H1 (cell line): ENCODE data around the gene TMEM39B. TPM values are rescaled to one million over a fixed set of nuclear protein-coding genes. Genes with fewer than 3 reads are reported as not detected.
"Not testable (repeated sequence)": the region's sequence is repeated elsewhere in the genome, so short reads cannot be mapped to it uniquely, and the experiment has no call there.

Experiments used
- CTCF ChIA-PET: fragments of 300-600 bp; sonication (Branson Sonifier 250); formaldehyde crosslinking; loops from one replicate; lab custom pipeline; 2021; ENCODE audit not compliant: partially characterized antibody; lab: Charles Lee
- POLR2A ChIA-PET: fragments of 300-600 bp; sonication (Branson Sonifier 250); formaldehyde crosslinking; loops from one replicate; lab custom pipeline; 2021; ENCODE audit warnings: inconsistent platforms; ENCODE audit not compliant: partially characterized antibody; lab: Charles Lee
- DNase-seq, 2 experiments: peaks; one replicate each; pipeline versions ENCODE4 v3.0.0 to v3.0.0-alpha.2; 2010 to 2022; ENCODE audit warnings: low spot score in 2 of 2, low read depth in 1 of 2, mixed read lengths in 1 of 2
- FAIRE-seq: peaks from 2 replicates; lab custom pipeline; 2011; peaks lifted over from hg19 to GRCh38; lab: Jason Lieb, UNC
- H2AFZ ChIP-seq: 2 replicates; pipeline ENCODE4 v1.8.1; 2012; ENCODE audit warnings: low read length, inconsistent platforms
- H2AK5ac ChIP-seq: 2 replicates; pipeline ENCODE4 v1.6.1; 2013; ENCODE audit warnings: low read depth, low read length
- H2BK120ac ChIP-seq: replicated peaks from 2 replicates; pipeline ENCODE3; 2013; ENCODE audit warnings: low read depth, low read length, inconsistent platforms
- H2BK12ac ChIP-seq: 2 replicates; pipeline ENCODE4 v1.6.1; 2013; ENCODE audit warnings: low read depth, low read length
- H2BK15ac ChIP-seq: 2 replicates; pipeline ENCODE4 v1.6.1; 2013; ENCODE audit warnings: low read length
- H2BK20ac ChIP-seq: 2 replicates; pipeline ENCODE4 v1.6.1; 2013; ENCODE audit warnings: low read length
- H2BK5ac ChIP-seq: 2 replicates; pipeline ENCODE4 v1.6.1; 2013; ENCODE audit warnings: low read depth, low read length
- H3K14ac ChIP-seq: 2 replicates; pipeline ENCODE4 v1.6.1; 2013; ENCODE audit warnings: inconsistent platforms; ENCODE audit not compliant: insufficient read length
- H3K18ac ChIP-seq: 2 replicates; pipeline ENCODE4 v1.6.1; 2013; ENCODE audit warnings: low read length; ENCODE audit errors: extremely low read depth
- H3K23ac ChIP-seq: 2 replicates; pipeline ENCODE4 v1.6.1; 2013; ENCODE audit warnings: inconsistent platforms; ENCODE audit not compliant: insufficient read length
- H3K23me2 ChIP-seq: 2 replicates; pipeline ENCODE4 v1.6.1; 2013; ENCODE audit warnings: low read depth, low read length
- H3K27ac ChIP-seq: 2 replicates; pipeline ENCODE4 v1.6.1; 2011; ENCODE audit warnings: low read depth, low read length, inconsistent platforms
- H3K27me3 ChIP-seq, 4 experiments: replicated peaks in 1 of 4; 1 replicate in 1 of 4; 2 replicates in 3 of 4; pipeline versions ENCODE4 v1.6.1 to v1.8.1; 2011 to 2013; ENCODE audit warnings: low read length in 3 of 4, mild to moderate bottlenecking in 3 of 4, inconsistent platforms in 2 of 4, mixed read lengths in 2 of 4, moderate library complexity in 1 of 4; ENCODE audit not compliant: control insufficient read depth in 3 of 4, insufficient read depth in 3 of 4; ENCODE audit errors: extremely low read depth in 1 of 4
- H3K36me3 ChIP-seq, 4 experiments: 2 replicates each; pipeline versions ENCODE4 v1.6.1 to v1.8.1; 2011 to 2013; ENCODE audit warnings: mild to moderate bottlenecking in 4 of 4, low read length in 3 of 4, moderate library complexity in 2 of 4, control low read depth in 1 of 4, inconsistent platforms in 1 of 4; ENCODE audit not compliant: insufficient read depth in 4 of 4, control insufficient read depth in 2 of 4
- H3K4ac ChIP-seq: replicated peaks from 2 replicates; pipeline ENCODE3; 2013; ENCODE audit warnings: low read length, low read depth, mixed read lengths, inconsistent platforms; ENCODE audit not compliant: insufficient read length
- H3K4me1 ChIP-seq, 4 experiments: replicated peaks in 1 of 4; 1 replicate in 1 of 4; 2 replicates in 3 of 4; pipeline versions ENCODE4 v1.6.1 to v1.8.1; 2011 to 2013; ENCODE audit warnings: low read length in 3 of 4, inconsistent platforms in 2 of 4, mixed read lengths in 1 of 4; ENCODE audit not compliant: insufficient read depth in 4 of 4, control insufficient read depth in 3 of 4
- H3K4me2 ChIP-seq, 2 experiments: 2 replicates each; pipeline versions ENCODE4 v1.6.1 to v1.8.1; 2011 to 2013; ENCODE audit warnings: low read depth in 2 of 2, low read length in 2 of 2, control low read depth in 1 of 2, inconsistent platforms in 1 of 2, mild to moderate bottlenecking in 1 of 2; ENCODE audit not compliant: insufficient read depth in 1 of 2
- H3K4me3 ChIP-seq, 4 experiments: fragments of 200-600, 300-600 bp in 1 of 4; sonication (generic), shearing (Covaris generic), sonication (Bioruptor Twin) in 1 of 4; 2 replicates each; pipeline versions ENCODE4 v1.5.1 to v1.8.1; 2011 to 2016; ENCODE audit warnings: low read length in 4 of 4, low read depth in 3 of 4, control low read depth in 2 of 4, inconsistent platforms in 2 of 4, mild to moderate bottlenecking in 2 of 4, mixed read lengths in 1 of 4, moderate library complexity in 1 of 4; ENCODE audit not compliant: insufficient read depth in 2 of 4; ENCODE audit errors: extremely low read depth in 1 of 4
- H3K56ac ChIP-seq: replicated peaks from 2 replicates; pipeline ENCODE3; 2013; ENCODE audit warnings: low read depth, mild to moderate bottlenecking, mixed read lengths, low read length, inconsistent platforms; ENCODE audit not compliant: insufficient read length
- H3K79me1 ChIP-seq: 2 replicates; pipeline ENCODE4 v1.6.1; 2013; ENCODE audit warnings: low read depth, low read length, control low read depth
- H3K79me2 ChIP-seq, 2 experiments: 2 replicates each; pipeline versions ENCODE4 v1.6.1 to v1.8.1; 2012 to 2013; ENCODE audit warnings: low read length in 2 of 2, mild to moderate bottlenecking in 2 of 2, inconsistent platforms in 1 of 2; ENCODE audit not compliant: insufficient read depth in 2 of 2, control insufficient read depth in 1 of 2
- H3K9ac ChIP-seq, 4 experiments: replicated peaks in 1 of 4; 1 replicate in 1 of 4; 2 replicates in 3 of 4; pipeline versions ENCODE4 v1.6.1 to v1.8.1; 2011 to 2013; ENCODE audit warnings: low read depth in 3 of 4, low read length in 3 of 4, control low read depth in 2 of 4, mild to moderate bottlenecking in 2 of 4, moderate library complexity in 2 of 4, inconsistent platforms in 1 of 4; ENCODE audit errors: extremely low read depth in 1 of 4
- H3K9me3 ChIP-seq, 2 experiments: 2 replicates each; pipeline versions ENCODE4 v1.6.1 to v1.8.1; 2012 to 2013; ENCODE audit warnings: mild to moderate bottlenecking in 2 of 2, moderate library complexity in 2 of 2, control low read depth in 1 of 2, inconsistent platforms in 1 of 2, low read depth in 1 of 2, low read length in 1 of 2, mixed read lengths in 1 of 2; ENCODE audit not compliant: insufficient read depth in 2 of 2
- H4K20me1 ChIP-seq, 2 experiments: replicated peaks in 1 of 2; 2 replicates each; pipeline versions ENCODE3 to v1.8.1; 2011 to 2013; ENCODE audit warnings: inconsistent platforms in 2 of 2, low read length in 2 of 2, mild to moderate bottlenecking in 1 of 2; ENCODE audit not compliant: insufficient read depth in 2 of 2, control insufficient read depth in 1 of 2
- H4K5ac ChIP-seq: 2 replicates; pipeline ENCODE4 v1.6.1; 2013; ENCODE audit warnings: low read length, low read depth, mixed read lengths, inconsistent platforms; ENCODE audit not compliant: insufficient read length
- H4K8ac ChIP-seq: 2 replicates; pipeline ENCODE4 v1.8.0; 2013; ENCODE audit warnings: mild to moderate bottlenecking, moderate library complexity, low read length, inconsistent platforms; ENCODE audit not compliant: insufficient read depth; ENCODE audit errors: extremely low read depth
- H4K91ac ChIP-seq: replicated peaks from 2 replicates; pipeline ENCODE3; 2013; ENCODE audit warnings: low read length, mixed read lengths, inconsistent platforms; ENCODE audit not compliant: insufficient read length
- SRF ChIP-seq: IDR thresholded peaks from 2 replicates; pipeline ENCODE4 v1.6.1; 2011; ENCODE audit warnings: mild to moderate bottlenecking, low read depth, low read length, moderate library complexity
- WGBS, 2 experiments: shearing (Covaris generic) in 1 of 2; methylation state at CpG; one replicate each; pipeline versions ENCODE4 v1.1.6 to v1.1.7; 2013 to 2015; ENCODE audit warnings: low lambda C conversion rate in 2 of 2, mixed read lengths in 2 of 2, inconsistent platforms in 1 of 2, low coverage in 1 of 2, missing lambda C conversion rate in 1 of 2; ENCODE audit not compliant: insufficient replicate concordance in 2 of 2, insufficient coverage in 1 of 2, insufficient read length in 1 of 2; ENCODE audit errors: extremely low coverage in 1 of 2, missing lambda C conversion rate in 1 of 2; 5-methylcytosine and 5-hydroxymethylcytosine counted together
- polyA plus RNA-seq, 7 experiments: library from polyadenylated mRNA; depleted of rRNA in 3 of 7; stranded (reverse) in 5 of 7; unstranded in 2 of 7; fragments of >200 nt in 5 of 7; fragments of 200-250 nt in 2 of 7; gene quantifications; 1 replicate in 5 of 7; 2 replicates in 1 of 7; 4 replicates in 1 of 7; pipeline versions ENCODE4 v1.2.1 to v1.2.3, GENCODE V29; 2011 to 2013; ENCODE audit warnings: missing spikeins in 2 of 7, mixed read lengths in 2 of 7
- total RNA-seq: library from RNA; stranded (reverse); fragmentation: NEBNext Ultra II Directional; extraction: Animal tissue kit (Norgen Biotek cat#: 25700); gene quantifications from 2 replicates; pipeline ENCODE4 v1.2.1, GENCODE V29; 2021
- TF ChIP-seq, protein P1 (sequence below): IDR thresholded peaks from 2 replicates; pipeline ENCODE4 v1.6.1; 2012; ENCODE audit warnings: inconsistent platforms
- TF ChIP-seq, protein P2 (sequence below): IDR thresholded peaks from 2 replicates; pipeline ENCODE4 v1.6.1; 2012; ENCODE audit warnings: low read length, inconsistent platforms

TMEM39B gene
- total and polyA plus RNA-seq, 2 of the 8 experiments (the other 6 are each of a cell fraction or from before 2014, with no cell fraction given) = 25.3 to 32.7 TPM

DNA sequence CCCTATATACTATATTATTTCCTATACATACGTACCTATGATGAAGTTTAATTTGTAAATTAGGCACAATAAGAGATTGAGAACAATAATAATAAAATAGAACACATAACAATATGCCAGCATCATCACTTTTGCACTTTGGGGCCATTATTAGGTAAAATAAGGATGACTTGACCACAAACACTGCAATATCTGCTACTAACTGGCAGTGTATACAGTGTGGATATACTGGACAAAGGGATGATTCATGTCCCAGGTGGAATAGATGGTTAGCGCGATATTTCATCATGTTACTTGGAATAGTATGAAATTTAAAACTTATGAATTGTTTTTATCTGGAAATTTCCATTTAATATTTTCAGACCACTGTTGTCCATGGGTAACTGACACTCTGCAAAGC lies 71.3 kb downstream of the TMEM39B start (continued):
- TF ChIP-seq, protein P1, sequence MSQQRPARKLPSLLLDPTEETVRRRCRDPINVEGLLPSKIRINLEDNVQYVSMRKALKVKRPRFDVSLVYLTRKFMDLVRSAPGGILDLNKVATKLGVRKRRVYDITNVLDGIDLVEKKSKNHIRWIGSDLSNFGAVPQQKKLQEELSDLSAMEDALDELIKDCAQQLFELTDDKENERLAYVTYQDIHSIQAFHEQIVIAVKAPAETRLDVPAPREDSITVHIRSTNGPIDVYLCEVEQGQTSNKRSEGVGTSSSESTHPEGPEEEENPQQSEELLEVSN = no peak
- TF ChIP-seq, protein P2, sequence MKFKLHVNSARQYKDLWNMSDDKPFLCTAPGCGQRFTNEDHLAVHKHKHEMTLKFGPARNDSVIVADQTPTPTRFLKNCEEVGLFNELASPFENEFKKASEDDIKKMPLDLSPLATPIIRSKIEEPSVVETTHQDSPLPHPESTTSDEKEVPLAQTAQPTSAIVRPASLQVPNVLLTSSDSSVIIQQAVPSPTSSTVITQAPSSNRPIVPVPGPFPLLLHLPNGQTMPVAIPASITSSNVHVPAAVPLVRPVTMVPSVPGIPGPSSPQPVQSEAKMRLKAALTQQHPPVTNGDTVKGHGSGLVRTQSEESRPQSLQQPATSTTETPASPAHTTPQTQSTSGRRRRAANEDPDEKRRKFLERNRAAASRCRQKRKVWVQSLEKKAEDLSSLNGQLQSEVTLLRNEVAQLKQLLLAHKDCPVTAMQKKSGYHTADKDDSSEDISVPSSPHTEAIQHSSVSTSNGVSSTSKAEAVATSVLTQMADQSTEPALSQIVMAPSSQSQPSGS = no peak
- no peak for TF ChIP-seq SRF

- H3K4me3 ChIP-seq, H4K8ac ChIP-seq, H2AK5ac ChIP-seq, FAIRE-seq, H2AFZ ChIP-seq, H3K4me2 ChIP-seq, H2BK15ac ChIP-seq, H3K36me3 ChIP-seq, H3K9ac ChIP-seq, H3K79me1 ChIP-seq, H3K56ac ChIP-seq, H3K9me3 ChIP-seq, H3K27ac ChIP-seq, H2BK5ac ChIP-seq, H4K5ac ChIP-seq, H4K91ac ChIP-seq, H3K4me1 ChIP-seq, H3K27me3 ChIP-seq, DNase-seq, H3K23ac ChIP-seq, H3K14ac ChIP-seq, H3K18ac ChIP-seq, H3K4ac ChIP-seq, CTCF ChIA-PET, H2BK20ac ChIP-seq, H2BK12ac ChIP-seq, H2BK120ac ChIP-seq, H4K20me1 ChIP-seq, POLR2A ChIA-PET, H3K23me2 ChIP-seq: not testable (repeated sequence)
- WGBS, 2 experiments = 94% methylated on average over 5 of the region's 5 CpGs; no CpG with 5 or more reads in 1 of the 2 experiments
- H3K79me2 ChIP-seq = peaks cover 0 to 70% of the 10 kb centered on the region in 2 experiments; a peak in 2 of 4 replicates
These were observed 75.1 kb downstream of the TMEM39B start for GRCh38 chr1:32147799-32148198.
